ENCODE results near the gene SLC7A8. TPM values are rescaled to one million over a fixed set of nuclear protein-coding genes. Genes with fewer than 3 reads are reported as not detected.

The SLC7A8 gene
- total and polyA plus RNA-seq, 8 donors, result 1.2 to 102 (median 32.0) TPM

GRCh38 chr14:23195552-23196101 lies 12.2 kb upstream of the SLC7A8 start:
- no peaks in the 10 kb centered on the region for H3K36me3 ChIP-seq
- WGBS, 5 donors, result 40 to 56% (median 51%) methylated on average over 7 of the region's 7 CpGs
- intact Hi-C loops (cut with DNase I; ENCODE audit: low total_unique reads), result no loop called here
- DNase-seq, result no peak
- H3K4me1 ChIP-seq, result peaks cover 0 to 18% (median 3%) of the 10 kb centered on the region in 4 donors
- TF ChIP-seq CTCF (IDR thresholded peaks at IDR 0.05) (no peak), POLR2A (IDR thresholded peaks at IDR 0.05) (no peak), POLR2AphosphoS5 (IDR thresholded peaks at IDR 0.05) (peak in 1 of 3 donors; percentile 21), EP300 (IDR thresholded peaks at IDR 0.05) (no peak)
- H3K4me3 ChIP-seq, result no peak overlapping the region
- H3K27ac ChIP-seq, result peak overlapping the region; percentile 10 to 61 (median 55)
- H3K27me3 ChIP-seq, result no peaks in the 10 kb centered on the region
- H3K9me3 ChIP-seq, result no peaks in the 10 kb centered on the region

- Histone ChIP-seq H3K27me3 (no peaks in the 10 kb centered on the region), H3K27ac (peak overlapping the region in 3 of 5 donors; percentile 18 to 58 (median 26)), H3K9me3 (no peaks in the 10 kb centered on the region), H3K4me1 (peaks cover 0 to 18% (median 3%) of the 10 kb centered on the region in 4 donors), H3K4me3 (no peak overlapping the region), H3K36me3 (no peaks in the 10 kb centered on the region)
- no peak for DNase-seq
- intact Hi-C loops (cut with DNase I; ENCODE audit: low total_unique reads), result no loop called here
- TF ChIP-seq CTCF (IDR thresholded peaks at IDR 0.05) (no peak), EP300 (IDR thresholded peaks at IDR 0.05) (no peak), POLR2A (IDR thresholded peaks at IDR 0.05) (no peak), POLR2AphosphoS5 (IDR thresholded peaks at IDR 0.05) (no peak)
- 28 to 48% (median 32%) methylated on average over 3 of the region's 3 CpGs for WGBS, 5 donors
Measured at GRCh38 chr14:23193432-23193831, 10.0 kb upstream of the SLC7A8 start.

GRCh38 chr14:23187925-23188324 lies 4.5 kb upstream of the SLC7A8 start:
- Histone ChIP-seq H3K4me1 (peaks cover 0 to 19% (median 3%) of the 10 kb centered on the region in 4 donors), H3K27ac (no peak overlapping the region), H3K4me3 (no peak overlapping the region), H3K9me3 (no peaks in the 10 kb centered on the region), H3K36me3 (no peaks in the 10 kb centered on the region), H3K27me3 (no peaks in the 10 kb centered on the region)
- intact Hi-C loops (cut with DNase I; ENCODE audit: low total_unique reads), result loop anchor here (5.0 kb wide), 1 partner anchor 66 kb away; no protein-coding TSS in a partner anchor
- 82 to 89% (median 85%) methylated on average over 2 of the region's 2 CpGs for whole genome bisulfite sequencing, 5 donors
- DNase-seq, result no peak
- TF ChIP-seq POLR2AphosphoS5 (IDR thresholded peaks at IDR 0.05), result no peak
- TF ChIP-seq POLR2A (IDR thresholded peaks at IDR 0.05), result no peak
- TF ChIP-seq CTCF (IDR thresholded peaks at IDR 0.05), result no peak
- TF ChIP-seq EP300 (IDR thresholded peaks at IDR 0.05), result no peak

DNA sequence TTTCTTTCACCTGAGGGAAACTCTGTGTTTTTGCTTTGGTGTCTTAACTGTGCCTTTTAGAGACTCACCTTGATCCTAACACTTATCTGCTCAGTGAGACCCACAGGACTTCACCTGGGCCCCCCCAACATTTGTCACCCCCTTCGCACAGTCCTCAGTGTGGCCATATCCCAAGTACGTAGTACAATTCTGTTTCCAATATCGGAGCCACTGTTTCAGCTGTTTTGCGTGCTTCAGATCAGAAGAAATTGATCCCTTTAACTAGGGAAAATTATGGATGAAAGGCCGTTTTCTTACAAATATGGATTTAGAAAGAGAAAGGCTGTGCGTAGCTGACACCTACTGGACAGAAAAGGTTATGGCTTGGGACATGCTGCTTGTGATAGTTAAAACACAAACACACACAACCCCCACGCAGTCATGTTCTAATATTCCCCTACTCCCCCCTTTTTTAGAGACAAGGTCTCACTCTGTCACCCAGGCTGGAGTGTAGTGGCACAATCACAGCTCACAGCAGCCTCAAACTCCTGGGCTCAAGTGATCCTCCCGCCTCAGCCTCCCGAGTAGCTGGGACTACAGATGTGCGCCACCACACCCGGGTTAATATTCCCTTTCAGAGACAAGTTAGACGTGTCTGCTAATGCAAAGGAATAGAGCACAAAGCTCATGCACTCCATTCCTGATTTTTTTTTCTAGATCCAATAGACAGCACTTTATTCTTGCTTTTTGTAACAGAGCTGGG lies 3.6 kb upstream of the SLC7A8 start:
- WGBS, 5 donors, result 42 to 49% (median 47%) methylated on average over 12 of the region's 12 CpGs
- H3K27me3 ChIP-seq, result no peaks in the 10 kb centered on the region
- no peak overlapping the region for H3K4me3 ChIP-seq
- intact Hi-C loops (cut with DNase I; ENCODE audit: low total_unique reads), result loop anchor here (5.0 kb wide), 1 partner anchor 65 kb away; no protein-coding TSS in a partner anchor
- no peaks in the 10 kb centered on the region for H3K36me3 ChIP-seq
- peak; percentile 46 to 88 for DNase-seq
- TF ChIP-seq CTCF (IDR thresholded peaks at IDR 0.05), result peak in 5 of 7 experiments; percentile 71 to 94 (median 81)
- TF ChIP-seq POLR2A (IDR thresholded peaks at IDR 0.05), result no peak
- TF ChIP-seq POLR2AphosphoS5 (IDR thresholded peaks at IDR 0.05), result peak in 1 of 3 donors; percentile 59
- no peak for TF ChIP-seq EP300 (IDR thresholded peaks at IDR 0.05)
- H3K9me3 ChIP-seq, result no peaks in the 10 kb centered on the region
- no peak overlapping the region for H3K27ac ChIP-seq
- peaks cover 3 to 24% (median 8%) of the 10 kb centered on the region in 4 donors for H3K4me1 ChIP-seq
